Measurements from ENCODE around the gene LZIC.

Gene LZIC

GRCh38 chr1:9906466-9906865, 36.7 kb downstream of the LZIC start:
- DNase-seq (ENCODE audit: low read depth) = no peak
- TF ChIP-seq CTCF (IDR thresholded peaks at IDR 0.05; ENCODE audit: low read length, missing control alignments) = no peak
- H3K4me3 ChIP-seq (replicated peaks; ENCODE audit: low read depth, low read length) = no peak overlapping the region

GRCh38 chr1:9905010-9905409, 38.2 kb downstream of the LZIC start:
- TF ChIP-seq CTCF (IDR thresholded peaks at IDR 0.05; ENCODE audit: low read length, missing control alignments) = no peak
- DNase-seq (ENCODE audit: low read depth) = no peak
- H3K4me3 ChIP-seq (replicated peaks; ENCODE audit: low read depth, low read length) = no peak overlapping the region

- peak; percentile 16 for DNase-seq (ENCODE audit: low read depth)
- no peak for TF ChIP-seq CTCF (IDR thresholded peaks at IDR 0.05; ENCODE audit: low read length, missing control alignments)
- H3K4me3 ChIP-seq (replicated peaks; ENCODE audit: low read depth, low read length) = no peak overlapping the region
These were observed 38.6 kb downstream of the LZIC start for GRCh38 chr1:9904596-9904995.

GRCh38 chr1:9903801-9904527, 39.2 kb downstream of the LZIC start:
- DNase-seq (ENCODE audit: low read depth) = no peak
- no peak for TF ChIP-seq CTCF (IDR thresholded peaks at IDR 0.05; ENCODE audit: low read length, missing control alignments)

GRCh38 chr1:9902060-9902452, 41.1 kb downstream of the LZIC start:
- no peak for DNase-seq (ENCODE audit: low read depth)
- no peak overlapping the region for H3K4me3 ChIP-seq (replicated peaks; ENCODE audit: low read depth, low read length)
- no peak for TF ChIP-seq CTCF (IDR thresholded peaks at IDR 0.05; ENCODE audit: low read length, missing control alignments)

More at GRCh38 chr1:9903801-9904527, 39.2 kb downstream of the LZIC start:
- no peak overlapping the region for H3K4me3 ChIP-seq (replicated peaks; ENCODE audit: low read depth, low read length)

GRCh38 chr1:9901148-9902059, 41.8 kb downstream of the LZIC start:
- H3K4me3 ChIP-seq (replicated peaks; ENCODE audit: low read depth, low read length) = no peak overlapping the region
- DNase-seq (ENCODE audit: low read depth) = no peak
- no peak for TF ChIP-seq CTCF (IDR thresholded peaks at IDR 0.05; ENCODE audit: low read length, missing control alignments)

Measured in fibroblast of pulmonary artery (primary cell).